Activated naive CD4-positive, alpha-beta T cell treated with anti-CD3 and anti-CD28 coated beads, Interleukin-2, amount 50 U/mL, for 72 hours (primary cell): ENCODE results near the gene AGBL2. TPM values are rescaled to one million over a fixed set of nuclear protein-coding genes. Genes with fewer than 3 reads are reported as not detected.
"Not testable (repeated sequence)": the region's sequence is repeated elsewhere in the genome, so short reads cannot be mapped to it uniquely, and the experiment has no call there.

ENCODE experiments used
- ATAC-seq, 2 donors: fragments of 150-1000 bp; cut with Tn5 transposase; 2 replicates each; pipeline ENCODE4 v1.10.0; 2021; ENCODE audit warnings: mild to moderate bottlenecking in 2 of 2, moderate library complexity in 2 of 2
- DNase-seq, 2 donors: peaks; one replicate each; pipeline ENCODE4 v3.0.0; 2021 to 2022; ENCODE audit warnings: low spot score in 2 of 2
- H3K27ac Mint-ChIP-seq, 2 donors: one replicate each; pipeline ENCODE4 v1.8.0; 2022; ENCODE audit warnings: mild to moderate bottlenecking in 2 of 2, mixed read lengths in 2 of 2
- H3K36me3 Mint-ChIP-seq, 2 donors: one replicate each; pipeline ENCODE4 v1.8.0; 2022; ENCODE audit warnings: mixed read lengths in 2 of 2
- H3K9me3 Mint-ChIP-seq, 2 donors: one replicate each; pipeline ENCODE4 v1.8.0; 2022; ENCODE audit warnings: mixed read lengths in 2 of 2
- total RNA-seq, 2 donors: library from RNA; stranded (reverse); gene quantifications; one replicate each; pipeline ENCODE4 v1.2.3, GENCODE V29; 2022

AGBL2 gene
- 1 to 10 TPM; 4.3 to 6.0 TPM for total RNA-seq

- peak; percentile 97 to 98 for ATAC-seq
- H3K27ac Mint-ChIP-seq: peak within 1 kb of the TSS; percentile 96 to 99
- peak; percentile 83 to 84 for DNase-seq
- peaks cover 5 to 12% of the 10 kb centered on the region in 2 donors for H3K36me3 Mint-ChIP-seq
- H3K9me3 Mint-ChIP-seq: no peaks in the 10 kb centered on the region
These were observed at the start of gene AGBL2 for GRCh38 chr11:47715082-47715669. Gene AGBL2 (minus strand): TSS chr11:47715369. CDS start chr11:47714650, 719 bp downstream.

- H3K36me3 Mint-ChIP-seq: peaks cover 6 to 36% of the 10 kb centered on the region in 2 donors
- DNase-seq, H3K9me3 Mint-ChIP-seq, ATAC-seq: not testable (repeated sequence)
- H3K27ac Mint-ChIP-seq: peak overlapping the region in 1 of 2 donors; percentile 68
These were observed 44.1 kb upstream of the AGBL2 start for GRCh38 chr11:47759291-47759690.

- peaks cover 6 to 43% of the 10 kb centered on the region in 2 donors for H3K36me3 Mint-ChIP-seq
- H3K9me3 Mint-ChIP-seq: peaks cover 0 to 3% of the 10 kb centered on the region in 2 donors
- no peak overlapping the region for H3K27ac Mint-ChIP-seq
- ATAC-seq: no peak
- DNase-seq: no peak
These were observed 41.0 kb upstream of the AGBL2 start for GRCh38 chr11:47756208-47756607.

- Mint-ChIP-seq H3K36me3 (peaks cover 8 to 23% of the 10 kb centered on the region in 2 donors), H3K27ac (no peak overlapping the region), H3K9me3 (no peaks in the 10 kb centered on the region)
- no peak for ATAC-seq
- no peak for DNase-seq
These were observed 35.6 kb upstream of the AGBL2 start for GRCh38 chr11:47750725-47751124.

- not testable (repeated sequence) for H3K27ac Mint-ChIP-seq, ATAC-seq, H3K9me3 Mint-ChIP-seq, DNase-seq
- peaks cover 11 to 27% of the 10 kb centered on the region in 2 donors for H3K36me3 Mint-ChIP-seq
These were observed 27.3 kb upstream of the AGBL2 start for GRCh38 chr11:47742494-47742893.

- H3K36me3 Mint-ChIP-seq: peaks cover 6 to 31% of the 10 kb centered on the region in 2 donors
- peak overlapping the region in 1 of 2 donors; percentile 33 for H3K27ac Mint-ChIP-seq
These were observed 22.6 kb upstream of the AGBL2 start for GRCh38 chr11:47737817-47738216.

GRCh38 chr11:47732271-47732670 lies 17.1 kb upstream of the AGBL2 start:
- DNase-seq (no peak), ATAC-seq (no peak)
- no peaks in the 10 kb centered on the region for H3K9me3 Mint-ChIP-seq
- peak overlapping the region in 1 of 2 donors; percentile 30 for H3K27ac Mint-ChIP-seq
- peaks cover 11 to 56% of the 10 kb centered on the region in 2 donors for H3K36me3 Mint-ChIP-seq

More at GRCh38 chr11:47737817-47738216, 22.6 kb upstream of the AGBL2 start:
- DNase-seq, H3K9me3 Mint-ChIP-seq, ATAC-seq: not testable (repeated sequence)

GRCh38 chr11:47731475-47731874 lies 16.3 kb upstream of the AGBL2 start:
- no peak for ATAC-seq
- peak overlapping the region; percentile 30 to 86 for H3K27ac Mint-ChIP-seq
- no peak for DNase-seq

GRCh38 chr11:47726878-47727514 lies 11.8 kb upstream of the AGBL2 start:
- Mint-ChIP-seq H3K27ac (peak overlapping the region in 1 of 2 donors; percentile 50), H3K36me3 (peaks cover 5 to 41% of the 10 kb centered on the region in 2 donors), H3K9me3 (no peaks in the 10 kb centered on the region)
- DNase-seq (no peak), ATAC-seq (no peak)

More at GRCh38 chr11:47731475-47731874, 16.3 kb upstream of the AGBL2 start:
- Mint-ChIP-seq H3K9me3 (no peaks in the 10 kb centered on the region), H3K36me3 (peaks cover 6 to 51% of the 10 kb centered on the region in 2 donors)

GRCh38 chr11:47726118-47726442 lies 10.9 kb upstream of the AGBL2 start:
- Mint-ChIP-seq H3K9me3 (no peaks in the 10 kb centered on the region), H3K36me3 (peaks cover 0 to 39% of the 10 kb centered on the region in 2 donors)
- no peak for DNase-seq

GRCh38 chr11:47725442-47726117 lies 10.4 kb upstream of the AGBL2 start:
- ATAC-seq (no peak), DNase-seq (no peak)
- Mint-ChIP-seq H3K27ac (peak overlapping the region in 1 of 2 donors; percentile 46), H3K36me3 (peaks cover 0 to 39% of the 10 kb centered on the region in 2 donors), H3K9me3 (no peaks in the 10 kb centered on the region)

More at GRCh38 chr11:47726118-47726442, 10.9 kb upstream of the AGBL2 start:
- H3K27ac Mint-ChIP-seq: peak overlapping the region in 1 of 2 donors; percentile 46
- no peak for ATAC-seq

GRCh38 chr11:47724041-47724729 lies 9.0 kb upstream of the AGBL2 start:
- peak overlapping the region in 1 of 2 donors; percentile 33 for H3K27ac Mint-ChIP-seq
- peaks cover 0 to 28% of the 10 kb centered on the region in 2 donors for H3K36me3 Mint-ChIP-seq
- DNase-seq (no peak), ATAC-seq (peak in 1 of 2 donors; percentile 39)
- no peaks in the 10 kb centered on the region for H3K9me3 Mint-ChIP-seq

- no peak for DNase-seq
- Mint-ChIP-seq H3K27ac (peak overlapping the region in 1 of 2 donors; percentile 88), H3K36me3 (peaks cover 0 to 25% of the 10 kb centered on the region in 2 donors), H3K9me3 (no peaks in the 10 kb centered on the region)
- no peak for ATAC-seq
These were observed 7.9 kb upstream of the AGBL2 start for GRCh38 chr11:47723041-47723440.

- Mint-ChIP-seq H3K9me3 (no peaks in the 10 kb centered on the region), H3K27ac (peak overlapping the region in 1 of 2 donors; percentile 27), H3K36me3 (peaks cover 0 to 30% of the 10 kb centered on the region in 2 donors)
- ATAC-seq (no peak), DNase-seq (no peak)
These were observed 5.5 kb upstream of the AGBL2 start for GRCh38 chr11:47720651-47721050.

- DNase-seq: no peak
- no peak for ATAC-seq
- H3K9me3 Mint-ChIP-seq: no peaks in the 10 kb centered on the region
- peaks cover 9 to 12% of the 10 kb centered on the region in 2 donors for H3K36me3 Mint-ChIP-seq
- peak overlapping the region; percentile 23 to 50 for H3K27ac Mint-ChIP-seq
These were observed 1.5 kb upstream of the AGBL2 start for GRCh38 chr11:47716692-47717091.

GRCh38 chr11:47714554-47715081 lies 551 bp downstream of the AGBL2 start:
- ATAC-seq (no peak), DNase-seq (no peak)
- Mint-ChIP-seq H3K27ac (peak overlapping the region; percentile 96 to 99), H3K36me3 (peaks cover 5 to 12% of the 10 kb centered on the region in 2 donors), H3K9me3 (no peaks in the 10 kb centered on the region)
